Peyer's patch (tissue), 4 donors: ENCODE results near the gene RGS11. TPM values are rescaled to one million over a fixed set of nuclear protein-coding genes. Genes with fewer than 3 reads are reported as not detected.

ENCODE experiments used
- DNase-seq, 3 donors: peaks; one replicate each; pipeline ENCODE4 v3.0.0-alpha.2; 2017 to 2019
- H3K27ac ChIP-seq, 4 donors: fragments of 200-600 bp; sonication (generic); one replicate each; pipeline ENCODE4 v1.5.1; 2016 to 2019
- H3K27me3 ChIP-seq, 2 donors: fragments of 200-600 bp; sonication (generic); one replicate each; pipeline ENCODE4 v1.5.1; 2019
- H3K36me3 ChIP-seq, 3 donors: fragments of 200-600 bp; sonication (generic); one replicate each; pipeline ENCODE4 v1.5.1; 2016 to 2019
- H3K4me1 ChIP-seq, 4 donors: fragments of 200-600 bp; sonication (generic); one replicate each; pipeline ENCODE4 v1.5.1; 2016 to 2019
- H3K4me3 ChIP-seq, 4 donors: fragments of 200-600 bp; sonication (generic); 1 replicate in 3 of 4; 2 replicates in 1 of 4; pipeline ENCODE4 v1.5.1; 2016 to 2019; ENCODE audit warnings: mild to moderate bottlenecking in 1 of 4
- H3K9me3 ChIP-seq, 4 donors: fragments of 200-600 bp; sonication (generic); one replicate each; pipeline ENCODE4 v1.5.1; 2016 to 2019; ENCODE audit warnings: mild to moderate bottlenecking in 1 of 4
- POLR2A ChIP-seq, 2 donors: fragments of 450-650 bp; IDR thresholded peaks; one replicate each; pipeline ENCODE4 v1.5.1; 2017; ENCODE audit warnings: antibody characterized with exemption in 2 of 2, mild to moderate bottlenecking in 2 of 2, moderate library complexity in 2 of 2
- total RNA-seq, 4 donors: library from RNA; depleted of rRNA; stranded (reverse); fragments of >200 nt; gene quantifications; one replicate each; pipeline ENCODE4 v1.1.0, GENCODE V29; 2016
- TF ChIP-seq, protein P1 (sequence below), 6 experiments: fragments of 450-650 bp in 4 of 6; fragments of 200-600 bp in 2 of 6; sonication (generic) in 1 of 6; IDR thresholded peaks; one replicate each; pipeline ENCODE4 v1.5.1; 2017 to 2019; ENCODE audit warnings: antibody characterized with exemption in 6 of 6, mild to moderate bottlenecking in 3 of 6, moderate library complexity in 1 of 6

Gene RGS11
- total RNA-seq, 4 donors from 2014 or later: 6.1 to 16.5 (median 11.4) TPM

DNA sequence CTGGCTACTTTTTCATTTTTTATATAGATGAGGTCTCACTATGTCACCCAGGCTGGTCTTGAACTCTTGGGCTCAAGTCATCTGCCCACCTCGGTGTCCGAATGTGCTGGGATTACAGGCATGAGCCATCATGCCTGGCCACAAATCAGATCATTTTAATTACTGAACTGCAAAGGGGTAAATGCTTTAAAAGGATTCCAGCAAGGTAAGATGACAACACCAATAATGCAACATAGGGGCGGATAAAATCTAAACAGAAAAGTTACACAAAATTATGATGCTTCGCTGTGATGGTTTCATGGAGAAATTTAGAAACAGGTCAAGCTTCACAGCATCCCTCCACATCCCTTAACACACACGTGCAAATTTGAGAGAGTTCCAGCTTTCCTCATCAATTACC lies 44.5 kb upstream of the RGS11 start:
- no peaks in the 10 kb centered on the region for H3K9me3 ChIP-seq
- peaks cover 0 to 22% (median 0%) of the 10 kb centered on the region in 3 donors for H3K36me3 ChIP-seq
- H3K4me3 ChIP-seq: no peak overlapping the region
- no peak overlapping the region for H3K27ac ChIP-seq
- no peak for DNase-seq
- no peaks in the 10 kb centered on the region for H3K27me3 ChIP-seq
- TF ChIP-seq, protein P1, sequence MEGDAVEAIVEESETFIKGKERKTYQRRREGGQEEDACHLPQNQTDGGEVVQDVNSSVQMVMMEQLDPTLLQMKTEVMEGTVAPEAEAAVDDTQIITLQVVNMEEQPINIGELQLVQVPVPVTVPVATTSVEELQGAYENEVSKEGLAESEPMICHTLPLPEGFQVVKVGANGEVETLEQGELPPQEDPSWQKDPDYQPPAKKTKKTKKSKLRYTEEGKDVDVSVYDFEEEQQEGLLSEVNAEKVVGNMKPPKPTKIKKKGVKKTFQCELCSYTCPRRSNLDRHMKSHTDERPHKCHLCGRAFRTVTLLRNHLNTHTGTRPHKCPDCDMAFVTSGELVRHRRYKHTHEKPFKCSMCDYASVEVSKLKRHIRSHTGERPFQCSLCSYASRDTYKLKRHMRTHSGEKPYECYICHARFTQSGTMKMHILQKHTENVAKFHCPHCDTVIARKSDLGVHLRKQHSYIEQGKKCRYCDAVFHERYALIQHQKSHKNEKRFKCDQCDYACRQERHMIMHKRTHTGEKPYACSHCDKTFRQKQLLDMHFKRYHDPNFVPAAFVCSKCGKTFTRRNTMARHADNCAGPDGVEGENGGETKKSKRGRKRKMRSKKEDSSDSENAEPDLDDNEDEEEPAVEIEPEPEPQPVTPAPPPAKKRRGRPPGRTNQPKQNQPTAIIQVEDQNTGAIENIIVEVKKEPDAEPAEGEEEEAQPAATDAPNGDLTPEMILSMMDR (IDR thresholded peaks at IDR 0.05): no peak
- TF ChIP-seq POLR2A (IDR thresholded peaks at IDR 0.05): no peak
- peaks cover 0 to 7% (median 2%) of the 10 kb centered on the region in 4 donors for H3K4me1 ChIP-seq

DNA sequence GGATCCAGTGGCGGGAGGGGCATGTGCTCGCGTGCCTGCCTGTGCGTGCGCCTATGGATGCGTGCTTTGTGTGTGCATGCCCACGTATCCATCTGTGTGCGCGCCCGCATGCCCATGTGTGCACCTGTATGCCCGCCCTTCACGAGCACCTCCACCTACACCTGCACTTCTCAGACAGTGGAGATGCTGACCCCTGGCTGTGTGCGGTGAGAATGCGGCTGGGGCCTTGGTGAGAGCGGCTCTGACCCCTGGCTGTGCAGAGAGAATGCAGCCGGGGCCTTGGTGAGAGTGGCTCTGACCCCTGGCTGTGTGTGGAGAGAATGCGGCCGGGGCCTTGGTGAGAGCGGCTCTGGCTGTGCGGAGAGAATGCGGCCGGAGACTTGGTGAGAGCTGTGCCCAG lies 42.9 kb upstream of the RGS11 start:
- Histone ChIP-seq H3K9me3 (no peaks in the 10 kb centered on the region), H3K27me3 (no peaks in the 10 kb centered on the region), H3K36me3 (peaks cover 0 to 35% (median 0%) of the 10 kb centered on the region in 3 donors)

DNA sequence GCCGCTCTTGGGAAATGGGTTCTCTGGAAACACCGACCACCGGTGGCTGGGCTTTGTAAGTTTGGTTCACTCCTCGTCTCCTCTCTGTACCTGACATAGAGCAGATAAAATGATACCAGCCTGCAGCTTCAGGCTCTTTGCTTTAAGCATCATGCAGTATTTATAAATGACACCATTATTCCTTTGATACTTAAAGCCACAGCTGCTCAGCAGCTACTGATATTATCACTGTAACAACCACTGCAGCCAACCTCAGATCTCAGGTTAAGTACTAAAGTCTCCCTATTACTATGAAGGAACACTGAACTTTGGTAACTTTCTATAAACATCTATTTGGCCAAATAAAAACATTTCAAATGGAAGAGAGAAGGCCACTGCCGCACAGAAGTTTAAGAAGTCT lies 41.8 kb upstream of the RGS11 start:
- no peaks in the 10 kb centered on the region for H3K4me1 ChIP-seq
- H3K36me3 ChIP-seq: peaks cover 0 to 46% (median 0%) of the 10 kb centered on the region in 3 donors
- no peak overlapping the region for H3K4me3 ChIP-seq

More for the DNA sequence above, 42.9 kb upstream of the RGS11 start:
- no peak for DNase-seq
- TF ChIP-seq, protein P1 (IDR thresholded peaks at IDR 0.05): peak in 2 of 6 experiments; percentile 7 to 14
- no peak for TF ChIP-seq POLR2A (IDR thresholded peaks at IDR 0.05)
- Histone ChIP-seq H3K4me1 (no peaks in the 10 kb centered on the region), H3K27ac (no peak overlapping the region), H3K4me3 (no peak overlapping the region)

DNA sequence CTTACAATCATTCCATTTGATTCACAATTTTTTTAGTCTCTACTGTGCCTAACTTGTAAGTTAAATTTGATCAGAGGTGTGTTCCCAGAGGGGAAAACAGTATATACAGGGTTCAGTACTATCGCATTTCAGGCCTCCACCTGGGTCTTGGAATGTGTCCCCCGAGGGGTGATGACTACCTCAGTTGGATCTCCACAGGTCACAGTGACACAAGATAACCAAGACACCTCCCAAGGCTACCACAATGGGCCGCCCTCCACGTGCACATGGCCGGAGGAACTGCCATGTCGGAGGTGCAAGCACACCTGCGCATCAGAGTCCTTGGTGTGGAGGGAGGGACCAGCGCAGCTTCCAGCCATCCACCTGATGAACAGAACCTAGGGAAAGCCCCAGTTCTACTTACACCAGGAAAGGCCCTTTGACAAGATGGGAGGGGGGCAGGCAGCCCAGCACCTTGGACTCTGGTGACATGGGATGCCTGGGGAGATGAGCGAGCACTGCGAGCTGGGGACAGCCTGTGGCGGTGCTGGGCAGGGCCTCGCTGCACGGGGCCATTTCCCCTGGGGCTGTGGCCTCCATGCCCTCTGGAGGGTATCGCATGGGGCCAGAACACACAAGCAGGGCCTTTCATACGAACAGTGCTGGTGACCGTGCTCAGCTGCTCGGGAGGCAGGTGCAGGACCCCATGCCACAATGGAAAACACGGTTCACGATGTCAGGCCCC lies 41.2 kb upstream of the RGS11 start:
- H3K27ac ChIP-seq: no peak overlapping the region
- H3K4me3 ChIP-seq: no peak overlapping the region
- DNase-seq: no peak
- H3K36me3 ChIP-seq: peaks cover 0 to 51% (median 0%) of the 10 kb centered on the region in 3 donors
- no peaks in the 10 kb centered on the region for H3K4me1 ChIP-seq
- no peaks in the 10 kb centered on the region for H3K9me3 ChIP-seq
- no peak for TF ChIP-seq POLR2A (IDR thresholded peaks at IDR 0.05)
- TF ChIP-seq, protein P1 (IDR thresholded peaks at IDR 0.05): no peak
- H3K27me3 ChIP-seq: no peaks in the 10 kb centered on the region

More for the DNA sequence above, 41.8 kb upstream of the RGS11 start:
- no peaks in the 10 kb centered on the region for H3K27me3 ChIP-seq
- DNase-seq: no peak
- TF ChIP-seq, protein P1 (IDR thresholded peaks at IDR 0.05): no peak
- TF ChIP-seq POLR2A (IDR thresholded peaks at IDR 0.05): no peak
- no peak overlapping the region for H3K27ac ChIP-seq
- no peaks in the 10 kb centered on the region for H3K9me3 ChIP-seq

DNA sequence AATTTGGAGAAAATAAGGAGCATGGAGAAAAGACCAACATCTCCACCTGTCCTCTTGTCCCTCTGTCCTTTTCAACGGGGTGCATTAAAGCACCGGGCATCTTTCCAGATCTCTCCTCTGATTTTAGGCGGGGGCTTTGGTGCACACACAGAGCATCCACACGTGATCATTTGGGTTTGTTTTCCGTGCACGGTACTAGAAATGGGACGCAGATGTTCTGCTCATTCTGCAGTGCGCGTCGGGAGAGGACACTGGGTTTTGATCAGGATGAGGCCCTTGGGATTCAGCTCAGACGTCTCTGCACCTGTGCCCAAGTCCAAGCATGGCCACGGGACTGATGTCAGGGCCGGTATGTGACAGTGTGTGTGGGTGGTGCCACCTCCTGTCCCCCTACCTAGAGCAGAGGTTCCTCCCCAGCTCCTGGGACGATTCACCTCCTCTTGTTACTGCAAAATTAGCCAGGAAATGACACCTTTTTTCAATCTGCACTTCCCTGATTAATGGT lies 39.1 kb upstream of the RGS11 start:
- Histone ChIP-seq H3K27me3 (no peaks in the 10 kb centered on the region), H3K9me3 (no peaks in the 10 kb centered on the region), H3K36me3 (peaks cover 0 to 58% (median 0%) of the 10 kb centered on the region in 3 donors), H3K4me3 (no peak overlapping the region), H3K4me1 (no peaks in the 10 kb centered on the region), H3K27ac (no peak overlapping the region)
- TF ChIP-seq POLR2A (IDR thresholded peaks at IDR 0.05): no peak
- TF ChIP-seq, protein P1 (IDR thresholded peaks at IDR 0.05): no peak
- DNase-seq: no peak
